ENCODE measurements around the gene HPSE2.

- TF ChIP-seq EZH2phosphoT487 (IDR thresholded peaks at IDR 0.05; ENCODE audit: insufficient read depth, low read depth) (no peak), EZH2 (IDR thresholded peaks at IDR 0.05; ENCODE audit: insufficient read depth, poor library complexity, severe bottlenecking) (no peak)
Measured at GRCh38 chr10:98713586-98713985, 522.1 kb downstream of the HPSE2 start.

Measured in GM23248 (cell line).